GM19025 (cell line): ENCODE data around the gene FBXL17.

Experiments
- ATAC-seq: cut with Tn5 transposase; IDR thresholded peaks from one replicate; pipeline ENCODE4 v1.9.1; 2021; ENCODE audit warnings: mild to moderate bottlenecking, low read depth, moderate library complexity; ENCODE audit not compliant: unreplicated experiment

The FBXL17 gene

DNA sequence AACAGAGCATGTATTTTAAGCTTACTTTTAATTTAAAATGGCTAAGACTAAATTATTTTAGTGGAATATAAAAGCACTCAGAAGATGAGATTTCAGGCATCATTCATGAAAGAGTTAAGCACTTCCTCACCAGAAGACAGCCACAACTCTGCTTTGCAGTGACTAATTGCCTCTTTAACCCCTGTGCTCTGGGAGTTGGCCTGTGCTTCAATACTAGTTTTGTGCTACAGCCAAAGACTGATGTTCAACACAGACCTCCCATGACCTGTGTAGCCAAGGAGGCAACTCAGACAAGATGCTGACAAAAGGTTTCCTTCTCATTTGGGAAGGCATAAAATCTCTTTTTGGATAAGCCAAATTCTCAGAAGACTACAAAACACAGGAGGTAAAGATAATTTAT lies 353.5 kb downstream of the FBXL17 start:
- no peak for ATAC-seq

DNA sequence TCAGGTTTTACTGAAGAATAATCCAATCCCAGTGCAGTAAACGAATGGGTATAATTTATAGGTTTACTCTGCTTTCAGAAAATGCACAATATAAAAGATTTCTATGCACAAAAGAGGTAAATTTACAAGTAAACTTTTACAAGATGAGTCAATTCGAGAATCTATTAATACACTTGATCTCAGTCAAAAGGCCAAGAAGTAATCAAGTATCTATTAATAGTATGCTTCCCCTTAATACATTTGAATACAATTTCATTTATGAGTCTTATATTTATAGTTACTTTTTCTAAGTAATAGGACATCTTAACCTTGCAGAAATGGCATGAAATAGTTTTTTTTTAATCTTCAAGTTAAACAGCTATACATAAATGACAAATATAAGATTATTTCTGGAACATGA lies 355.9 kb downstream of the FBXL17 start:
- ATAC-seq: no peak

- no peak for ATAC-seq
Observed at GRCh38 chr5:108024986-108025385, 356.9 kb downstream of the FBXL17 start.

DNA sequence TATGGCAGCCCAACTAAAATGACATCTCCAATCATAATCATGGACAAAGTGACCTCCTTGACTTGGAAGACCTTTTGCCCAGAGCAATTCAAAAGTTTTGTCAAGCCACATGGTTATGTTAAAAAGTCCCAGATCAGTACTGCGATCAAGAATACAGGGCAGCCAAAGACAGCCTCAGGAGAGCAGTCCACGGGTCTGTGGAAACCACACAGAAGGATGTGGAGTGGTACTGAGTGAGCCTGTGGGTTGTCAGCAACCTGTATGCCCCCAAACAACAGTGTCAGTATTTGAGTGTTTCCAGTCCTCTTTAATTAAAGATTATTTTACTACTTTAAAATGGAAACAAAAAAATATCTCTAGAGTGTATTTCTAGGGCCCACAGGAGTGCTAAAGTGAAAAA lies 365.8 kb downstream of the FBXL17 start:
- no peak for ATAC-seq

GRCh38 chr5:108006791-108007190 lies 375.1 kb downstream of the FBXL17 start:
- no peak for ATAC-seq

DNA sequence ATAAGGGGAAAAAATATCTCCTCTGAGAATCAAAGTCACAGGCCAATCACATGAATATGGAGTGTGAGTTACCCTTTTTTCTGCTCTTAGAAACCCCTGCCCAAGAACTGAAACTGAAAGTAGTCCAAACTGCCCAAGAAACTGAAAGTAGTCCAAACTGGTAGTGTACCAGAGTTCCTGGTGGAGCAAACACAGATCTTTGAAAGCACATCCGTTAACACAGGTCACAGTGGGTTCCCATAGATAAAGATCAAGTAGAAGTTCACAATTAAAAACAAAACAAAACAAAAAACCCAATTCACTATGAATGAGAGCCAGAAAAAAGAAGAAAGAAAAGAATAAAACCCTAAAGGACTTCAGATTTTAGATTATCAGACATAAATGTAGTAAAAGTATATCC lies 378.7 kb downstream of the FBXL17 start:
- ATAC-seq: peak; percentile 78

DNA sequence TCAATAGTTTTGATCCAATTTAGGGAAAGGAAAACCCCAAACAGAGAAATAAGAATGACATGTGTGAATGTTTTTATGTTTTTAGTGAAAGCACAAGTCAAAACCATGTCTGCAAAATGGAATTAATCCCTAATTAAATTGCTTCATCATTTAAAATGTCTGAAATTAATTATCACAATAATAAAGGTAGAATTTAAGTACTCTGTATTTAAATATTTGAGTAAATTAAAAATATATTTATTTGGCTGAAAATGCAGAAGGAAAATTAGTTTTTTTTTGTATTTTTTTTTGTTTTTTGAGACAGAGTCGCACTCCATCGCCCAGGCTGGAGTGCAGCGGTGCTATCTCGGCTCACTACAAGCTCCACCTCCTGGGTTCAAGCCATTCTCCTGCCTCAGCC lies 380.7 kb downstream of the FBXL17 start:
- ATAC-seq: no peak

DNA sequence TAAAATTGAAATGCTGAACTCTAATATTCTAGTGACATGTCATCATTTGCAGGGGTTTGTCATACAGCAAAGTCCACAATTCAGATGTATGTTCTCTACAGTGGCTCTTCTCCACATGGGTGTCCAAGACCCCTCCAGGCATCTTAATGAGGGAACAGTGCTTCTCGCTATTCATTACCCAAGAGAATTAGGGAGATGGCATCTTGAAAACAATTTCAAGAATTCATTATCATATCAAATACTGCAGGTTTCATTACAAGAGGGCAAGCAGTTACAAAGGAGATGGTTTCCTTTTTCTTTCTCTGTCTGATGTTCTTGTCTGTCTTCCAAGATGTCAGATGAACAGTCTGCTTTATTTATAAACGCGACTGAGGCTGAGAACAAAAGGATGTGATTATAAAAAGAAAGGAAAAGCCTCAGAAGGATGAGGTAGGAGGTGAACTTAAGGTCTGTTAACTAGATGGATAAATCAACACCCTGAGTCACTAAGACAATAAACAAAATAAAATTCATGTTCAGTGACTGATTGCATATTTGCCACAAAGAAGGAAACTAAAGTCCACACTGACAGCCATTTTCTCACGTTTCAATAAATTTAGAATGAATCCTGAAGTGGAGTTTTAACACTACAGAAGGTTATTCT lies 384.4 kb downstream of the FBXL17 start:
- ATAC-seq: no peak

DNA sequence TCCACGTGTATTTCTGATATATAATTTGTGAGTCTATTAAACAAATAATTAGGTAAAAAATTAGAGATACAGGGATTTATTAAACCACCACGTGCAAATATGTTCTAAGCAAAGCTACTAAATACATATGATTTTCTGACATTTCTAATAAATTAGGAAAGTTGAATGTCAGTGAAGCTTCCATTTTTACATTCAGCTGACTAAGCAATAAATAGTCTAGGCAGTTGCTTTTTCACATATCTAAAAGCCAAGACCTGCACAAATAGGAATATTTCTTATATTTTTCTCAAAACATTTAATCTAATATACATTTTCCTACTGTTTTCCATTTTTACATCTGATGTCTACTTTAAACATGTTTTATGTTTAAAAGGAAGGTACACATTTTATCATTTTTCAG lies 388.6 kb downstream of the FBXL17 start:
- no peak for ATAC-seq

GRCh38 chr5:107990881-107991810 lies 390.8 kb downstream of the FBXL17 start:
- no peak for ATAC-seq

DNA sequence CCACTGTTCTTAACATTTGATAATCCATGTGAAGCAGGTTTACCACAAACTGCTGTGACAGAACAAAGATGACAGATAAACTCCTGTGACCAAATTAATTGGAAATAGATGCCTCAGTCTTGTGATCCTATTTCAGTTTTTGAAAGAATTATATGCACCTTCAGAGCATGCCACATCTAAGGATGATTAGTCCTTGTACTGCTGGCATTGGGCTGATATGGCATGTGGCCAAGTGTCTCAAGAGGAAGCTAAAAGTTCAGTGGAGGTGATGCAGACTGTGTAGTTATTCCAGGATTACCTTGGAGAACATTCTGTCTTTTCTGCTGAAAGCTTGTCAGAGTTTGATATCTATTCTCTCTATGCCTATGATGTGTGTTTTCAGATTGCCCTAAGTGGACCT lies 396.8 kb downstream of the FBXL17 start:
- ATAC-seq: no peak

DNA sequence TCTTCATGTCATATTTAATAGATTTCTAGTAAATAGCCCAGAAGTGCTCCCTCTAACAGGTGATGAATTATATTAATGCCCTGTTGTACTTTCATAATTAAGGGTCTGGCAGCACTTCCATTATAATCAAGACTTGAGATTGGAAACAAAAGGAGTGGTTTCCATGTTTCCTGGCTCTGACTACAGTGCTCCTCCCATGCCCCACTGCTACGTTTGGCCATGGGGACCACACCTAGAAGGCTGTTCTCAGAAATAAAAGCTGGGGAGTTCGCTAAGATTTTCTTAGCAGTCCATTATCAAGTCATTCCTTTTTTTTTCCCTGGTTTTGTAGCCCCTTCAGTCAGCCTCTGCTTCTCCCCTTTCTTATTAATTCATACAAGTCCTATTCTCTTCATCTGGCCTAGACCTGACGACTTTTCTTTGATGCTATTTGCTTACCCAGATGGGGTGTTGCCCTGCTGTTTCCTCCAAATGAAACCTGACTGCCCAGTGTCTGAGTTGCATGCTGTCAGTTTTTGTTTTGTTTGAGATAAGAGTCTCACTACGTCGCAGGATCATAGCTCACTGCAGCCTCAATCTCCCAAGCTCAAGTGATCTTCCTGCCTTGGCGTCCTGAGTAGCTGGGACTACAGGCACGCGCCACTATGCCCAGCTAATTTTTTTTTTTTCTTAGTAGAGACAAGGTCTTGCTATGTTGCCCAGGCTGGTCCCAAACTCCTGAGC lies 399.0 kb downstream of the FBXL17 start:
- ATAC-seq: no peak

DNA sequence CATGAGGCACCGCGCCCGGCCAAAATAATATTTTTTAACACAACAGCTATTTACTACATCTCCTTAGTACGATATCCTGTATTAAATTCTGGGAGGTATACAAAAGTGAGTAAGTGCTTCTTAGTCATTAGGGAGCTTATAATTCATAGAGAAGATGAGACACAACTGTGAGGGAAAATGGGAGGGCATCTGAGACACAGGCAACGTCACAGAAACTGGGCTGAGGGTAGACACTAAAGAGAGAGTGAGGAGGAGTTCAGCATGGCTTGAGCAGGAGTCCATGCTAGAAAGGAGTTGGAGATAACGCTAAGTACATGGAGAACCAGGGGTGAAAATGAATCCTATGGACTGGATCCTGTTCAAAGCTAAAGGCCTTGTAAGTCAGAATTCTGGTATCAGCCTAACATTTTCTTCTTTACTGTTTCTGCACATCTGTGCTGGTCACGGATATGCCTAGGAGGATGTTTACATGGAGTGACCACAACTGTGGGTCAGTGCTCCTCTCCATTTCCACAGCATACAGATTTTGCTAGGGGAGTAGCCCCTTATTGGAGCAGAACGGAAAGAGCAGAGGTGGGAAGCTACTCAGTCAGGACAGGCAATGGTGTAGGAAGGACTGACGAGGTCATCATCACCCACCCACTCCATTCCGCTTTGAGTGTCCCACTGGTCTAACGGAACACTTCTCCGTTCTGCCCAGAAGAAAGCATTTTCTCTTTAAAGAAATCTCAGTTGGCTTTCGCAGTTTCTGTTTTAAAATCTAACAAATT lies 400.8 kb downstream of the FBXL17 start:
- no peak for ATAC-seq

- ATAC-seq: no peak
Observed at GRCh38 chr5:107979900-107980299, 402.0 kb downstream of the FBXL17 start.

DNA sequence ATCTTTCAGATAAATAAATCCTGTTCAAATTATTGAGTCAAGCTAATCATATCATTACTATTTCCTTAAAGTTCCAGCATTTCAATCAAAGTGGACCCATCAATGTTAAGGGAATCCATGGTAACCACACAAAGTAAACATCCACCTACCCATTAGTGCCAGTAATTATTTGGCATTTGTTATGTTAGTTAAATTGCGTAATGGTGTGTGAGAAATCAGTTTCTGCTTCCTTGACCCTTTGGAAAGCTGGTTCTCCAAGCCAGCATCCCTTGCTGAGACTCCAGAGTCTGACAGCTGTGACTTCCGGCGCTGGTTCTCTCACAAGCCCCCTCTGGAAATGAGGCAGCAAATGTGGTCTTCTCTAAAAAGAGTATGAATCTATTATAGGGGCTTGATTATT lies 402.6 kb downstream of the FBXL17 start:
- no peak for ATAC-seq

GRCh38 chr5:107977550-107978071 lies 404.3 kb downstream of the FBXL17 start:
- no peak for ATAC-seq

DNA sequence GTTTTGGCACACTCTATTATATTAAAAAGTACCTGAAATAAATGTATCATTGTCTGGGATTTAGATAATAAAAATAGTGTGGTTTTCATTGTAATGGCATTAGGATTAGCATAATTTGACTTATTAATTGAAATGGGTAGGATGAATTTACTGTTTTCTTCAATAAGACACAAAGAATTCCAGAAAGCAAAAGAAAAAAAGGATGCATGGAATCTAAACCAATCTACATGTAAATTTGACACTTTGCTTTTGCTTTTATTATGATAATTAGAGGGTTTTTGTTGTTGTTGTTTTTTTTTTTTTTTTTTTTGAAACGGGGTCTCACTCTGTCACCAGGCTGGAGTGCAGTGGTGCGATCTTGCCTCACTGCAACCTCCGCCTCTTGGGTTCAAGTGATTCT lies 406.3 kb downstream of the FBXL17 start:
- ATAC-seq: no peak

- no peak for ATAC-seq
Observed at GRCh38 chr5:107971846-107972245, 410.1 kb downstream of the FBXL17 start.

GRCh38 chr5:107969847-107970246 lies 412.1 kb downstream of the FBXL17 start:
- ATAC-seq: no peak

DNA sequence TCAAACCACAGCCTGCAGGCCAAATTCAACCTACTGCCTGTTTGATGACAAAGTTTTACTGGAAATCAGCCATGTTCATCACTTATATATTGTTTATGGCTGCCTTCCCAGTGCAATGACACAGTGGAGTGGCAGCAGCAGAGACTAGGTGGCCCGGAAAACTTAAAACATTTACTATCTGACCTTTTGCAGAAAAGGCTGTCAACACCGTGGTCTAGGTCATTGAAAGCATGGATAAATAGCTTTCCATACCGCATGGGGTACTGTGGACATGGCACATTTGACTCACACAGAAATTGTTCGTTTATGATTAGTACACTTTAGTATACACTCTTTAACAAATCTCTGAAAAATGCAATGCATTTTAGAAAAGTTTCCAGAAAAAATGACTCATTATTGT lies 412.9 kb downstream of the FBXL17 start:
- ATAC-seq: no peak
